GM12878 (cell line): ENCODE data around the gene RAP1GAP.

Source experiments
- HCFC1 ChIP-seq: fragments of 150-350 bp; IDR thresholded peaks from 2 replicates; pipeline ENCODE4 v1.6.1; 2014; ENCODE audit warnings: low read length
- KDM1A ChIP-seq: fragments of 200-600 bp; sonication (generic); IDR thresholded peaks from 2 replicates; pipeline ENCODE4 v1.6.1; 2016; ENCODE audit warnings: borderline replicate concordance
- TF ChIP-seq, protein P1 (sequence below), 3 experiments: IDR thresholded peaks in 2 of 3; conservative IDR thresholded peaks in 1 of 3; 2 replicates each; pipeline ENCODE4 v1.5.1; 2011; ENCODE audit warnings: low read depth in 3 of 3, low read length in 3 of 3, mild to moderate bottlenecking in 3 of 3, control low read depth in 2 of 3, moderate library complexity in 2 of 3, inconsistent platforms in 1 of 3, mixed read lengths in 1 of 3; ENCODE audit not compliant: control insufficient read depth in 2 of 3, insufficient read depth in 1 of 3; ENCODE audit errors: extremely low read depth in 1 of 3

DNA sequence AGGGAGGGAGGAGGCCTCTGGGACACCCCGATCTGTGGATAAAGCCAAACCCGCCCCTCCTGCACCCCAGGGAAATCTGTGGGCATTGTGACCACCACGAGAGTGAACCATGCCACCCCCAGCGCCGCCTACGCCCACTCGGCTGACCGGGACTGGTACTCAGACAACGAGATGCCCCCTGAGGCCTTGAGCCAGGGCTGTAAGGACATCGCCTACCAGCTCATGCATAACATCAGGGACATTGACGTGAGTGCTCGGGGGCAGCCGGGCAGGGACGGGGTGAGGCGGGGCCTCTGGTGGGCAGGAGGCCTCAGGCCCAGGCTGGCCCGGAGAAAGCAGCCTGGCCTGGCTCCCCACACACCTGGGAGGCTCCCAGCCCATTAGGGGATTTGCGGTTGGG lies 105.2 kb downstream of the RAP1GAP start:
- TF ChIP-seq, protein P1, sequence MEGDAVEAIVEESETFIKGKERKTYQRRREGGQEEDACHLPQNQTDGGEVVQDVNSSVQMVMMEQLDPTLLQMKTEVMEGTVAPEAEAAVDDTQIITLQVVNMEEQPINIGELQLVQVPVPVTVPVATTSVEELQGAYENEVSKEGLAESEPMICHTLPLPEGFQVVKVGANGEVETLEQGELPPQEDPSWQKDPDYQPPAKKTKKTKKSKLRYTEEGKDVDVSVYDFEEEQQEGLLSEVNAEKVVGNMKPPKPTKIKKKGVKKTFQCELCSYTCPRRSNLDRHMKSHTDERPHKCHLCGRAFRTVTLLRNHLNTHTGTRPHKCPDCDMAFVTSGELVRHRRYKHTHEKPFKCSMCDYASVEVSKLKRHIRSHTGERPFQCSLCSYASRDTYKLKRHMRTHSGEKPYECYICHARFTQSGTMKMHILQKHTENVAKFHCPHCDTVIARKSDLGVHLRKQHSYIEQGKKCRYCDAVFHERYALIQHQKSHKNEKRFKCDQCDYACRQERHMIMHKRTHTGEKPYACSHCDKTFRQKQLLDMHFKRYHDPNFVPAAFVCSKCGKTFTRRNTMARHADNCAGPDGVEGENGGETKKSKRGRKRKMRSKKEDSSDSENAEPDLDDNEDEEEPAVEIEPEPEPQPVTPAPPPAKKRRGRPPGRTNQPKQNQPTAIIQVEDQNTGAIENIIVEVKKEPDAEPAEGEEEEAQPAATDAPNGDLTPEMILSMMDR (IDR thresholded peaks at IDR 0.05 in 2 of 3, conservative IDR thresholded peaks at IDR 0.05 in 1 of 3; ENCODE audit: control insufficient read depth in 2 of 3, extremely low read depth in 1 of 3, insufficient read depth in 1 of 3, low read depth in 3 of 3, low read length in 3 of 3): no peak
- no peak for TF ChIP-seq KDM1A
- TF ChIP-seq HCFC1: no peak
